ENCODE measurements around the gene TMEM39A. TPM values are rescaled to one million over a fixed set of nuclear protein-coding genes. Genes with fewer than 3 reads are reported as not detected.

TMEM39A gene
- total RNA-seq, 1 donor from 2014 or later, result 55.0 TPM

DNA sequence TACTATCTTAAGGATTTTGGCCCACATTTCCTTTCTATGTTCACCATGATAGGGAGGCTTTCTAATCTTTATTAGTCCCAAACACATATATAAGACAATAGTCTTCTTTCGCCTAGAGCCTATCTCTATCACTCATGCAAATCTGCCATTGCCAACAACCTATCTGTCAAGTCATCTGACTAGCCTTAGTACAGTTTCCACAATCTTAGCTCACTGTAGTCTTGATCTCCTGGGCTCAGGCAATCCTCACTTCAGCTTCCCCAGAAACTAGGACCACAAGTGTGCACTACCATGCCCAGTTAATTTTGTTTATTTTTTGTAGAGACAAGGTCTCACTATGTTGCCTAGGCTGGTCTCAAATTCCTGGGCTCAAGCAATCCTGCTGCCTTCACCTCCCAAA is 6.9 kb downstream of the TMEM39A start:
- intact Hi-C loops (cut with micrococcal nuclease), result no loop called here

DNA sequence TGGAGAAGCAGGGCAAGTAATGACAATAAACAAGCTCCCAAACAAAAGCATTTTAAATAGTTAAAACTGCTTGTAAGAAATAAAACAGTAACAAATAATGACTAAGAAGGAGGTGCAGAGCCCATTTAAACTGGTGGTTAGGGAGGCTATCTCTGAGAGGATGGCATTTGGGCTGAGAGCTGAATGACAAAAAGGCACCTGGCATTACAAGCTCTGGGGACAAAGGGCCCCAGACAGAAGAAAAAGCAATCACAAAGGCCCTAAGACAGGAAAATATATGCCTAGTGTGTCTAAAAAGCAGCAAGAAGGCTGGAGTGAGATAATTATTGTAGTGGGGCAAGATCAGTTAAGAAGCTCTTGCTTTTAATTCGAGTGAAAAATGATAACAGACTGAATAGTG is 9.6 kb downstream of the TMEM39A start:
- intact Hi-C loops (cut with micrococcal nuclease), result no loop called here

DNA sequence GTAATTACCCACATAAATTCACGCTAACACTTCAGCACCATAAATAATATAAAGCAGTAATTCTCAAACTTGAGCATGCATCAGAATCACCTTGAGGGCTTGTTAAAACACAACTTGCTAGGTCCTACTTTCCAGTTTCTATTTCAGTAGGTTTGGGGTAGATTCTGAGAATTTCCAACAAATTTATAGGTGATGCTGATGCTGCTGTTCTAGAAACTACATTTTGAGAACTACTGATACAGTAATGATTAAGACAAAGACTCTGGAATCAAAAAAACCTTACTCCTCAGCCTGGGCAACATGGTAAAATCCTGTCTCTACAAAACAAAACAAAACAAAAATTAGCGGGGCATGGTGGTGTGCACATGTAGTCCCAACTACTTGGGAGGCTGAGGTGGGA is 18.8 kb downstream of the TMEM39A start:
- intact Hi-C loops (cut with micrococcal nuclease), result no loop called here

GRCh38 chr3:119443179-119443578 is 20.2 kb downstream of the TMEM39A start:
- intact Hi-C loops (cut with micrococcal nuclease), result no loop called here

GRCh38 chr3:119437691-119438258 is 25.6 kb downstream of the TMEM39A start:
- intact Hi-C loops (cut with micrococcal nuclease), result no loop called here

GRCh38 chr3:119436977-119437376 is 26.4 kb downstream of the TMEM39A start:
- intact Hi-C loops (cut with micrococcal nuclease), result no loop called here

GRCh38 chr3:119434703-119435102 is 28.7 kb downstream of the TMEM39A start:
- intact Hi-C loops (cut with micrococcal nuclease), result no loop called here

DNA sequence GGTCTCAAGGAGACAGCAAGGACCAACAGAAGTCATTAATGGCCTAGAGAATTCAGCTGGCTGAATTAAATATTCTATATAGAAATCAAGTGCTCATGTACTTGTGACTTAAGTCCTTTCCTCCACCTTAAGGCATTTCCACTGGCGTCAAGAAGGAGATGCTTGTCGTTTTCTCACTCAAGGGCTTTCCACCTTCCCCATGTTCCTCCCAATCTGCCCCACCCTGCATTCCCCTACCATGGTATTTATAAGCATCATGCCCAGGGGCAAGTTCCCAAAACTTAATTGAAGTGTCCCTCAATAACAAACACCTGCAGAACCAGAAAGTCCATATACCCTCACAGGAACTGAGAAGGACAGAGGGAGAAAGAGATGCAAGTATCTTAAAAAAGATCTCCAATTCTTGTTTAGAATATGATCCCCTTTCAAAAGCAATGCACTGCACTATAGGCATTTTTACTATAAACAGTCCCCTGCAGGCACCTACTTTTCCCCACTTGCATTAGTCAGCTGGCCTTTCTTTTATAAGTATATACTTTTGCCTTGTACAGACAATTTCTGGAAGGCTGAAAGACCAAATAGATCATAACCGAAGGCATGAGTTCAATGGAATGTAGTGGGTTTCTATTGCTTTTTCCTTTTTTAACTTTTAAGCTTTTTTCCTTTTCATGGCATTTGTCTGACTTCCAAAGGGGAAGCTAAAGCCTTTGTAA is 29.6 kb downstream of the TMEM39A start:
- intact Hi-C loops (cut with micrococcal nuclease), result no loop called here

- intact Hi-C loops (cut with micrococcal nuclease), result no loop called here
Measured at GRCh38 chr3:119428538-119428937, 34.9 kb downstream of the TMEM39A start.

DNA sequence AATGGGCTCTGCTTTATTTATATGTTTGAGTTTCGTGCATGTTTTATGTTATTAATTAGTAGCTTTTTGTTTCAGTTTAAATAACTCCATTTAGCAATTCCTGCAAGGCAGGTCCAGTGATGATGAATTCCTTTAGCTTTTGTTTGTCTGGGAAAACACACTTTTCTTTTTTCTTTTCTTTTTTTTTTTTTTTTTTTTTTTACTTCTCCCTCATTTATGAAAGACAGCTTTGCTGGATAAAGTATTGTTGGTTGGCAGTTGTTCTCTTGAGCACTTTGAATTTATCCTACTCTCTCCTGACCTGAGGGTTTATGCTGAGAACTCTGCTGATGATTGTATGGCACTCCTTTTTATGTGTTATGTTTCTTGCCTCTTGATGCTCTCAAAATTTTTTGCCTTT is 35.7 kb downstream of the TMEM39A start:
- intact Hi-C loops (cut with micrococcal nuclease), result no loop called here

- intact Hi-C loops (cut with micrococcal nuclease), result no loop called here
Measured at GRCh38 chr3:119420196-119420595, 43.2 kb downstream of the TMEM39A start.

GRCh38 chr3:119418641-119419040 is 44.8 kb downstream of the TMEM39A start:
- intact Hi-C loops (cut with micrococcal nuclease), result no loop called here

- intact Hi-C loops (cut with micrococcal nuclease), result no loop called here
Measured at GRCh38 chr3:119417771-119418512, 45.5 kb downstream of the TMEM39A start.

DNA sequence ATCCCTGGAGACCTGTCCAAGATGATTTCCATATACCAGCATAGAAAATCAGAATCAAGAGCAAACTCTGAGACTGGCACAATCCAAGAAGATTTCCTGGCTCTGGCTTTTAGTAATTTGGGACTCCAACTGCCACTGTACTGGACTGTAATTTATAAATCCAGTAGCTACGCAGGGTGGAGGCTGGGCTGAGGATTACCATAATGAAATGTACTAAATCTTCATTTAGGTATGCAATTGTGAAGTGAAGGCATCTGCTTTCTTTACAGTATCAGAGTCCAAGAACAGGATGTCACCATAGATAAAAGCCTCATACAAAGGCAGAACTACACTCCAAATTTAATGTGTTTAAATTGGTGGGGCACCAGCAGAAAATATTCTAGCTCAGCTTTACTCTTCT is 46.5 kb downstream of the TMEM39A start:
- intact Hi-C loops (cut with micrococcal nuclease), result no loop called here

- intact Hi-C loops (cut with micrococcal nuclease), result no loop called here
Measured at GRCh38 chr3:119413603-119414280, 49.7 kb downstream of the TMEM39A start.

- intact Hi-C loops (cut with micrococcal nuclease), result no loop called here
Measured at GRCh38 chr3:119409844-119410243, 53.6 kb downstream of the TMEM39A start.

GRCh38 chr3:119408243-119408950 is 55.0 kb downstream of the TMEM39A start:
- intact Hi-C loops (cut with micrococcal nuclease), result no loop called here

GRCh38 chr3:119405315-119405714 is 58.1 kb downstream of the TMEM39A start:
- intact Hi-C loops (cut with micrococcal nuclease), result no loop called here

DNA sequence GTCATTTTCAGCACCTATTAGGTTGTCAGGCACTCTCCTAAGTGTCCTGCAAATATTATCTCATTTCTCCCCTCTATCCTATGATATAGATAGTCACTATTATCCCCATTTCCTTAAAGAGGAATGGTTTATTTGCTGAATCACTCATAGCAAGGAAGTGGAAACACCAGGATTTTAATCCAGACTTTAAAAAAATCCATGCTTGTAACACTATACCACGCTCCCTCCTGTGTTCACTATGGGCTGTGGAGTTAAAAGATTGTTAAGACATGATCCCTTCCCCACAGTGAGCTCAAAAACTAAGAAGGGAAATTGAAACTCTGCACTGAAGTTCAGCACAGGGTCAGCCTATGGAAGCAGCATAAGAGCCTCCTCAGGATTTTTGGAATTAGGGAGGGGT is 60.2 kb downstream of the TMEM39A start:
- intact Hi-C loops (cut with micrococcal nuclease), result no loop called here

GRCh38 chr3:119402791-119403190 is 60.6 kb downstream of the TMEM39A start:
- intact Hi-C loops (cut with micrococcal nuclease), result no loop called here

Data from T-helper 1 cell treated with Interleukin-12 subunit alpha and Interleukin-12 subunit beta and Interleukin-4 antibody, amounts not matched to agents 30 ng/mL and 1 ng/mL, for 36 hours (primary cell).